Right renal pelvis (tissue), 4 donors: ENCODE results near the gene COL23A1. TPM values are rescaled to one million over a fixed set of nuclear protein-coding genes. Genes with fewer than 3 reads are reported as not detected.

Experiments used
- DNase-seq, 4 donors: peaks; one replicate each; pipeline ENCODE4 v3.0.0-alpha.2; 2013; ENCODE audit warnings: low read depth in 4 of 4, low spot score in 3 of 4, missing footprints in 1 of 4
- polyA plus RNA-seq, 4 donors: library from polyadenylated mRNA; unstranded; fragments of 120-200 nt; gene quantifications; one replicate each; pipeline ENCODE4 v1.2.1, GENCODE V29; 2013; ENCODE audit not compliant: insufficient read length in 4 of 4

Gene COL23A1
- polyA plus RNA-seq, 4 donors = 5.7 to 8.2 (median 6.4) TPM

GRCh38 chr5:178536541-178537466 is 53.4 kb downstream of the COL23A1 start:
- no peak for DNase-seq

GRCh38 chr5:178535299-178536175 is 54.7 kb downstream of the COL23A1 start:
- DNase-seq = no peak

GRCh38 chr5:178533136-178533535 is 57.1 kb downstream of the COL23A1 start:
- no peak for DNase-seq

GRCh38 chr5:178532666-178533065 is 57.5 kb downstream of the COL23A1 start:
- no peak for DNase-seq

- no peak for DNase-seq
Observed at GRCh38 chr5:178532236-178532635, 58.0 kb downstream of the COL23A1 start.

GRCh38 chr5:178531786-178532185 is 58.4 kb downstream of the COL23A1 start:
- DNase-seq = no peak

GRCh38 chr5:178530526-178530925 is 59.7 kb downstream of the COL23A1 start:
- DNase-seq = no peak

- no peak for DNase-seq
Observed at GRCh38 chr5:178529080-178529479, 61.1 kb downstream of the COL23A1 start.

- no peak for DNase-seq
Observed at GRCh38 chr5:178527458-178528307, 62.5 kb downstream of the COL23A1 start.

- no peak for DNase-seq
Observed at GRCh38 chr5:178526773-178527457, 63.3 kb downstream of the COL23A1 start.

- DNase-seq = no peak
Observed at GRCh38 chr5:178525906-178526732, 64.1 kb downstream of the COL23A1 start.

- DNase-seq = no peak
Observed at GRCh38 chr5:178524093-178524882, 65.9 kb downstream of the COL23A1 start.

- no peak for DNase-seq
Observed at GRCh38 chr5:178522361-178522760, 67.8 kb downstream of the COL23A1 start.

- no peak for DNase-seq
Observed at GRCh38 chr5:178520851-178521250, 69.3 kb downstream of the COL23A1 start.

GRCh38 chr5:178519804-178520203 is 70.4 kb downstream of the COL23A1 start:
- DNase-seq = no peak

GRCh38 chr5:178519155-178519554 is 71.0 kb downstream of the COL23A1 start:
- DNase-seq = no peak

- no peak for DNase-seq
Observed at GRCh38 chr5:178516504-178517235, 73.5 kb downstream of the COL23A1 start.
